ENCODE results near the gene SMIM44.
"Not testable (repeated sequence)": the region's sequence is repeated elsewhere in the genome, so short reads cannot be mapped to it uniquely, and the experiment has no call there.

DNA sequence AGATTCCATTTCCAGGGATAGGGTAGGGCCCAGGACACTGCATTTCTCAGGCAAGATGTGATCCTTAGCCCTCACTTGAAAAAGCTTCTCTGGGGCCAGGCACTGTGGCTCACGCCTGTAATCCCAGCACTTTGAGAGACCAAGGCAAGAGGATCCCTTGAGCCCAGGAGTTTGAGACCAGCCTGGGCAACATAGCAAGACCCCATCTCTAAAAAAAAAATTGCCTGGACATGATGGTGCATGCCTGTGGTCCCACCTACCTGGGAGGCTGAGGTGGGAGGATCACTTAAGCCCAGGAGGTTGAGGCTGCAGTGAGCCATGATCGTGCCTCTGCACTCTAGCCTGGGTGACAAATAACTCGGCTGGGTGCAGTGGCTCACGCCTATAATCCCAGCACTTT is 36.6 kb downstream of the SMIM44 start:
- TF ChIP-seq PYGO2 (tag; IDR thresholded peaks at IDR 0.05); NFYB (IDR thresholded peaks at IDR 0.05; ENCODE audit: extremely low read depth, insufficient read length); CHD1 (IDR thresholded peaks at IDR 0.05; ENCODE audit: low read length); POLR2AphosphoS5 (IDR thresholded peaks at IDR 0.05; ENCODE audit: control insufficient read depth, insufficient read depth, low read depth, low read length): not testable (repeated sequence)
- TF ChIP-seq, protein P1, sequence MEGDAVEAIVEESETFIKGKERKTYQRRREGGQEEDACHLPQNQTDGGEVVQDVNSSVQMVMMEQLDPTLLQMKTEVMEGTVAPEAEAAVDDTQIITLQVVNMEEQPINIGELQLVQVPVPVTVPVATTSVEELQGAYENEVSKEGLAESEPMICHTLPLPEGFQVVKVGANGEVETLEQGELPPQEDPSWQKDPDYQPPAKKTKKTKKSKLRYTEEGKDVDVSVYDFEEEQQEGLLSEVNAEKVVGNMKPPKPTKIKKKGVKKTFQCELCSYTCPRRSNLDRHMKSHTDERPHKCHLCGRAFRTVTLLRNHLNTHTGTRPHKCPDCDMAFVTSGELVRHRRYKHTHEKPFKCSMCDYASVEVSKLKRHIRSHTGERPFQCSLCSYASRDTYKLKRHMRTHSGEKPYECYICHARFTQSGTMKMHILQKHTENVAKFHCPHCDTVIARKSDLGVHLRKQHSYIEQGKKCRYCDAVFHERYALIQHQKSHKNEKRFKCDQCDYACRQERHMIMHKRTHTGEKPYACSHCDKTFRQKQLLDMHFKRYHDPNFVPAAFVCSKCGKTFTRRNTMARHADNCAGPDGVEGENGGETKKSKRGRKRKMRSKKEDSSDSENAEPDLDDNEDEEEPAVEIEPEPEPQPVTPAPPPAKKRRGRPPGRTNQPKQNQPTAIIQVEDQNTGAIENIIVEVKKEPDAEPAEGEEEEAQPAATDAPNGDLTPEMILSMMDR (IDR thresholded peaks at IDR 0.05 in 2 of 3, conservative IDR thresholded peaks at IDR 0.05 in 1 of 3; ENCODE audit: insufficient read depth in 2 of 3, low read depth in 1 of 3, low read length in 3 of 3), result not testable (repeated sequence)

Measured in K562 (cell line).